GM18498 (cell line): ENCODE measurements around the gene TRPM2.

Experiments used
- ATAC-seq: cut with Tn5 transposase; IDR thresholded peaks from one replicate; pipeline ENCODE4 v1.9.1; 2021; ENCODE audit warnings: mild to moderate bottlenecking, moderate library complexity; ENCODE audit not compliant: unreplicated experiment

TRPM2 gene

GRCh38 chr21:44455524-44456213, 102.2 kb downstream of the TRPM2 start:
- ATAC-seq, result peak; percentile 49

- ATAC-seq, result peak; percentile 6
Observed at GRCh38 chr21:44456214-44456914, 102.9 kb downstream of the TRPM2 start.

- no peak for ATAC-seq
Observed at GRCh38 chr21:44456915-44457736, 103.7 kb downstream of the TRPM2 start.

GRCh38 chr21:44458971-44459711, 105.7 kb downstream of the TRPM2 start:
- ATAC-seq, result no peak

- no peak for ATAC-seq
Observed at GRCh38 chr21:44459712-44460440, 106.5 kb downstream of the TRPM2 start.

GRCh38 chr21:44460441-44460755, 107.0 kb downstream of the TRPM2 start:
- ATAC-seq, result no peak

GRCh38 chr21:44461005-44461404, 107.6 kb downstream of the TRPM2 start:
- no peak for ATAC-seq

GRCh38 chr21:44461464-44462001, 108.1 kb downstream of the TRPM2 start:
- ATAC-seq, result no peak

- no peak for ATAC-seq
Observed at GRCh38 chr21:44462086-44462833, 108.8 kb downstream of the TRPM2 start.

GRCh38 chr21:44462834-44463200, 109.4 kb downstream of the TRPM2 start:
- no peak for ATAC-seq

GRCh38 chr21:44463724-44464123, 110.3 kb downstream of the TRPM2 start:
- ATAC-seq, result no peak

GRCh38 chr21:44464351-44464750, 110.9 kb downstream of the TRPM2 start:
- ATAC-seq, result no peak

GRCh38 chr21:44466351-44466954, 113.0 kb downstream of the TRPM2 start:
- ATAC-seq, result no peak

GRCh38 chr21:44466996-44467858, 113.8 kb downstream of the TRPM2 start:
- no peak for ATAC-seq

GRCh38 chr21:44467859-44468195, 114.4 kb downstream of the TRPM2 start:
- ATAC-seq, result no peak

GRCh38 chr21:44471341-44471740, 117.9 kb downstream of the TRPM2 start:
- no peak for ATAC-seq

- no peak for ATAC-seq
Observed at GRCh38 chr21:44471996-44472395, 118.6 kb downstream of the TRPM2 start.

- ATAC-seq, result no peak
Observed at GRCh38 chr21:44473915-44474555, 120.6 kb downstream of the TRPM2 start.
